K562 (cell line): ENCODE results near the gene P2RY4. TPM values are rescaled to one million over a fixed set of nuclear protein-coding genes. Genes with fewer than 3 reads are reported as not detected.
A peak's percentile ranks its signal among the peaks of the same experiment; 100 is the strongest.
"Not testable (repeated sequence)": the region's sequence is repeated elsewhere in the genome, so short reads cannot be mapped to it uniquely, and the experiment has no call there.

Source experiments
- ATAC-seq: fragments of 200-7000 bp; cut with Tn5 transposase; 3 replicates; pipeline ENCODE4 v1.9.1; 2020; ENCODE audit warnings: moderate library complexity
- BruUV-seq: library from RNA; stranded (reverse); fragments of 400-500 nt; replicated peaks from 2 replicates; lab custom pipeline; 2021; lab: Mats Ljungman, UMichigan
- CTCF ChIA-PET: fragments of 300-600 bp; formaldehyde crosslinking; extraction: SDS; loops from one replicate; lab custom pipeline; 2021; ENCODE audit warnings: low intra/inter-chr PET ratio; lab: Yijun Ruan, JAX
- POLR2A ChIA-PET: fragments of 300-600, 350-650 bp; sonication (Branson Sonifier 250); formaldehyde crosslinking; extraction: SDS; loops from one replicate; lab custom pipeline; 2021; ENCODE audit warnings: antibody characterized with exemption, inconsistent platforms; lab: Yijun Ruan, JAX
- DNase-seq, 4 experiments: peaks; one replicate each; pipeline versions ENCODE4 v3.0.0 to v3.0.0-alpha.2; 2011 to 2018; ENCODE audit warnings: low spot score in 3 of 4, mixed read lengths in 3 of 4; ENCODE audit errors: extremely low read depth in 1 of 4
- FAIRE-seq: peaks from 2 replicates; lab custom pipeline; 2011; peaks lifted over from hg19 to GRCh38; lab: Jason Lieb, UNC
- H2AFZ ChIP-seq: 2 replicates; pipeline ENCODE4 v1.6.0; 2011; ENCODE audit warnings: low read depth, low read length, control low read depth, inconsistent platforms
- H3K27ac ChIP-seq: fragments of 200-600 bp; 3 replicates; pipeline ENCODE4 v1.8.0; 2011; ENCODE audit warnings: low read depth, mild to moderate bottlenecking, control low read depth, inconsistent platforms, low read length, moderate library complexity, mixed read lengths; ENCODE audit errors: extremely low read depth
- H3K27me3 ChIP-seq, 2 experiments: fragments of 300-600 bp in 1 of 2; 2 replicates in 1 of 2; 3 replicates in 1 of 2; pipeline versions ENCODE4 v1.6.0 to v1.8.0; 2011; ENCODE audit warnings: inconsistent platforms in 2 of 2, low read length in 2 of 2, mild to moderate bottlenecking in 1 of 2, mixed read lengths in 1 of 2, moderate library complexity in 1 of 2; ENCODE audit not compliant: control insufficient read depth in 2 of 2, insufficient read depth in 2 of 2
- H3K36me3 ChIP-seq: fragments of 300-600 bp; 3 replicates; pipeline ENCODE4 v1.8.0; 2011; ENCODE audit warnings: mild to moderate bottlenecking, low read length, inconsistent platforms; ENCODE audit not compliant: control insufficient read depth, insufficient read depth
- H3K4me1 ChIP-seq, 2 experiments: fragments of 200-600 bp in 1 of 2; replicated peaks in 1 of 2; 2 replicates in 1 of 2; 3 replicates in 1 of 2; pipeline versions ENCODE4 v1.5.1 to v1.8.0; 2011; ENCODE audit warnings: inconsistent platforms in 2 of 2, low read length in 2 of 2, mild to moderate bottlenecking in 1 of 2, mixed read lengths in 1 of 2, moderate library complexity in 1 of 2; ENCODE audit not compliant: control insufficient read depth in 2 of 2, insufficient read depth in 2 of 2
- H3K4me2 ChIP-seq: 2 replicates; pipeline ENCODE4 v1.6.1; 2011; ENCODE audit warnings: low read length, control low read depth, inconsistent platforms, mixed read lengths; ENCODE audit not compliant: insufficient read depth
- H3K4me3 ChIP-seq: fragments of 200-600 bp; sonication (generic), shearing (Covaris generic); 2 replicates; pipeline ENCODE4 v1.5.1; 2016; ENCODE audit warnings: control low read depth, inconsistent platforms
- H3K79me2 ChIP-seq: fragments of 200-600 bp; 3 replicates; pipeline ENCODE4 v1.8.0; 2011; ENCODE audit warnings: low read length, inconsistent platforms; ENCODE audit not compliant: control insufficient read depth, insufficient read depth
- H3K9ac ChIP-seq, 2 experiments: 2 replicates each; pipeline versions ENCODE4 v1.6.0 to v1.6.1; 2011; ENCODE audit warnings: low read depth in 2 of 2, low read length in 2 of 2, control low read depth in 1 of 2, inconsistent platforms in 1 of 2, mild to moderate bottlenecking in 1 of 2, mixed read lengths in 1 of 2; ENCODE audit not compliant: insufficient read depth in 1 of 2
- H3K9me1 ChIP-seq: one replicate; pipeline ENCODE4 v1.6.0; 2011; ENCODE audit warnings: inconsistent platforms, mild to moderate bottlenecking, low read length, moderate library complexity; ENCODE audit not compliant: control insufficient read depth, insufficient read depth
- H3K9me3 ChIP-seq: replicated peaks from 2 replicates; pipeline ENCODE4 v1.5.1; 2011; ENCODE audit warnings: low read depth, low read length, inconsistent platforms; ENCODE audit not compliant: control insufficient read depth, insufficient read depth
- H4K20me1 ChIP-seq: replicated peaks from 2 replicates; pipeline ENCODE4 v1.6.1; 2011; ENCODE audit warnings: low read length, inconsistent platforms, mixed read lengths; ENCODE audit not compliant: control insufficient read depth, insufficient read depth
- C11orf30 ChIP-seq: fragments of 450-650 bp; IDR thresholded peaks from 2 replicates; pipeline ENCODE4 v1.6.1; 2016; ENCODE audit warnings: low read depth, mild to moderate bottlenecking
- CHD2 ChIP-seq: IDR thresholded peaks from 2 replicates; pipeline ENCODE4 v1.6.1; 2011; ENCODE audit warnings: low read depth, low read length
- JUND ChIP-seq, 2 experiments: IDR thresholded peaks; 2 replicates in 1 of 2; 3 replicates in 1 of 2; pipeline ENCODE4 v1.6.1; 2011; ENCODE audit warnings: borderline replicate concordance in 2 of 2, low read depth in 2 of 2, low read length in 2 of 2, improper control_type of control experiment in 1 of 2, missing biosample characterization in 1 of 2, missing genetic modification characterization in 1 of 2, missing genetic modification reagents in 1 of 2
- L3MBTL2 ChIP-seq: fragments of 450-650 bp; IDR thresholded peaks from 2 replicates; pipeline ENCODE4 v1.6.1; 2016; ENCODE audit warnings: mild to moderate bottlenecking, moderate library complexity
- MEIS2 ChIP-seq: fragments of 450-650 bp; IDR thresholded peaks from 2 replicates; pipeline ENCODE4 v1.6.1; 2014; ENCODE audit warnings: mild to moderate bottlenecking; ENCODE audit not compliant: partially characterized antibody
- SMARCE1 ChIP-seq: fragments of 450-650 bp; IDR thresholded peaks from 2 replicates; pipeline ENCODE4 v1.7.1; 2016; ENCODE audit warnings: mild to moderate bottlenecking
- WGBS: fragments of 100-300 bp; shearing (Covaris generic); methylation state at CpG from one replicate; pipeline ENCODE4 v1.1.6; 2016; ENCODE audit warnings: low coverage, mixed read lengths; ENCODE audit not compliant: insufficient coverage; ENCODE audit errors: missing lambda C conversion rate; 5-methylcytosine and 5-hydroxymethylcytosine counted together
- in situ Hi-C: fragments of 300-500 bp; cut with MboI; formaldehyde crosslinking; loops from 4 replicates; pipeline ENCODE4 v1.15.0; 2018; ENCODE audit warnings: inconsistent platforms, mixed read lengths
- intact Hi-C: fragments of 100-400 bp; cut with micrococcal nuclease; formaldehyde crosslinking; loops from 2 replicates; pipeline ENCODE4 v1.14.2; 2022
- polyA plus RNA-seq, 8 experiments: library from polyadenylated mRNA; depleted of rRNA in 4 of 8; stranded (reverse) in 5 of 8; unstranded in 3 of 8; fragments of >200 nt; fragmentation: Nextera tagmentation in 2 of 8; fragmentation: Illumina TruSeq in 1 of 8; extraction: Ambion mirVana in 2 of 8; extraction: Trizol in 1 of 8; gene quantifications; 2 replicates each; pipeline versions ENCODE4 v1.2.1 to v1.2.3, GENCODE V29; 2011 to 2014; ENCODE audit warnings: inconsistent platforms in 1 of 8, missing spikeins in 1 of 8
- total RNA-seq, 7 experiments: library from RNA; depleted of rRNA in 6 of 7; stranded (reverse); fragments of >200 nt in 6 of 7; fragmentation: Illumina TruSeq in 2 of 7; extraction: Trizol in 2 of 7; gene quantifications; 2 replicates each; pipeline versions ENCODE4 v1.2.1 to v1.2.3, GENCODE V29; 2011 to 2021; ENCODE audit warnings: low replicate concordance in 1 of 7
- TF ChIP-seq, protein P1 (sequence below): IDR thresholded peaks from 3 replicates; pipeline ENCODE4 v1.6.1; 2011; ENCODE audit warnings: borderline replicate concordance, mild to moderate bottlenecking; ENCODE audit not compliant: insufficient read length, insufficient read depth

P2RY4 gene
- total and polyA plus RNA-seq, 9 of the 15 experiments (the other 6 are each of a cell fraction or from before 2014, with no cell fraction given): not detected

GRCh38 chrX:70219938-70220764 lies 39.9 kb downstream of the P2RY4 start (continued):
- TF ChIP-seq C11orf30 (no peak), SMARCE1 (peak; percentile 61; the same call in 1 of the 2 replicates), JUND (IDR thresholded peaks at IDR 0.05; ENCODE audit: borderline replicate concordance, low read depth, low read length) (no peak), JUND (tag; IDR thresholded peaks at IDR 0.05; ENCODE audit: borderline replicate concordance, low read depth, low read length) (peak; percentile 35; the same call in 1 of the 3 replicates), MEIS2 (peak; percentile 93), L3MBTL2 (0 out of 2 replicates have a peak, but pooled peaks have one; percentile 25)
- TF ChIP-seq, protein P1, sequence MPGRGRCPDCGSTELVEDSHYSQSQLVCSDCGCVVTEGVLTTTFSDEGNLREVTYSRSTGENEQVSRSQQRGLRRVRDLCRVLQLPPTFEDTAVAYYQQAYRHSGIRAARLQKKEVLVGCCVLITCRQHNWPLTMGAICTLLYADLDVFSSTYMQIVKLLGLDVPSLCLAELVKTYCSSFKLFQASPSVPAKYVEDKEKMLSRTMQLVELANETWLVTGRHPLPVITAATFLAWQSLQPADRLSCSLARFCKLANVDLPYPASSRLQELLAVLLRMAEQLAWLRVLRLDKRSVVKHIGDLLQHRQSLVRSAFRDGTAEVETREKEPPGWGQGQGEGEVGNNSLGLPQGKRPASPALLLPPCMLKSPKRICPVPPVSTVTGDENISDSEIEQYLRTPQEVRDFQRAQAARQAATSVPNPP: no peak

DNA sequence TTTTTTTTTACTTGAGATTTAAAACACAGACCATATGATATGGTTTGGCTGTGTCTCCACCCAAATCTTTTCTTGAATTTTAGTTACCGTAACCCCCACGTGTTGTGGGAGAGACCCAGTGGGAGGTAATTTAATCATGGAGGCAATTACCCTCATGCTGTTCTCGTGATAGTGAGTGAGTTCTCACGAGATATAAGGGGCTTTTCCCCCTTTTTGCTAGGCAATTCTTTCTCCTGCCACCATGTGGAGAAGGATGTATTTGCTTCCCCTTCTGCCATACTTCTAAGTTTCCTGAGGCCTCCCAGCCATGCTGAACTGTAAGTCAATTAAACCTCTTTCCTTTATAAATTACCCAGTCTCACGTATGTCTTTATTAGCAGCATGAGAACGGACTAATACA lies 50.4 kb downstream of the P2RY4 start:
- 10% methylated on average over 6 of the region's 6 CpGs for WGBS
- H3K4me1 ChIP-seq, H3K27ac ChIP-seq, H2AFZ ChIP-seq, H4K20me1 ChIP-seq, FAIRE-seq, CTCF ChIA-PET, H3K27me3 ChIP-seq, H3K79me2 ChIP-seq: not testable (repeated sequence)
- peak; percentile 80 for TF ChIP-seq CHD2
- TF ChIP-seq, all 486 proteins: peak for 1; not testable (repeated sequence) for 485
- in situ Hi-C loops, H3K4me2 ChIP-seq, H3K9me1 ChIP-seq, DNase-seq, H3K9me3 ChIP-seq, H3K9ac ChIP-seq, H3K4me3 ChIP-seq, intact Hi-C loops, BruUV-seq, H3K36me3 ChIP-seq, POLR2A ChIA-PET: not testable (repeated sequence)
- peak; percentile 60 for ATAC-seq
